ENCODE measurements around the gene ACAA2. TPM values are rescaled to one million over a fixed set of nuclear protein-coding genes. Genes with fewer than 3 reads are reported as not detected.

ACAA2 gene
- total RNA-seq, 1 experiment from 2014 or later = 18.2 TPM

- no peak overlapping the region for H3K9ac ChIP-seq (ENCODE audit: low read length)
These were observed 68.0 kb downstream of the ACAA2 start for GRCh38 chr18:49745045-49746014.

GRCh38 chr18:49744376-49745008 lies 68.8 kb downstream of the ACAA2 start:
- CTCF ChIA-PET = no interaction called here
- Histone ChIP-seq H3K4me1 (ENCODE audit: control insufficient read depth in 1 of 2, insufficient read depth in 2 of 2, low read length in 2 of 2) (no peaks in the 10 kb centered on the region), H3K36me3 (ENCODE audit: control insufficient read depth in 1 of 2, insufficient read depth in 2 of 2, low read length in 2 of 2) (no peaks in the 10 kb centered on the region), H3K9me3 (ENCODE audit: control insufficient read depth in 1 of 2, insufficient read depth in 1 of 2, low read depth in 1 of 2, low read length in 2 of 2) (no peaks in the 10 kb centered on the region; a peak in 1 of 4 replicates), H3K27me3 (ENCODE audit: insufficient read depth, low read length) (0 out of 2 replicates have a peak, but pooled peaks cover 3% of the 10 kb centered on the region), H3K79me2 (ENCODE audit: insufficient read depth, low read length) (no peaks in the 10 kb centered on the region), H4K20me1 (ENCODE audit: insufficient read depth) (no peaks in the 10 kb centered on the region), H3K9me2 (ENCODE audit: insufficient read depth) (no peaks in the 10 kb centered on the region), H3K9ac (ENCODE audit: low read length) (no peak overlapping the region), H3K27ac (ENCODE audit: low read depth, low read length) (no peak overlapping the region), H2AFZ (ENCODE audit: low read depth, low read length, poor library complexity, severe bottlenecking) (no peak overlapping the region), H3K4me2 (ENCODE audit: low read length) (no peak overlapping the region), H3K4me3 (replicated peaks in 1 of 2; ENCODE audit: low read depth in 1 of 2, low read length in 2 of 2) (no peak overlapping the region)
- intact Hi-C loops (cut with micrococcal nuclease) = no loop called here
- RAD21 ChIA-PET (ENCODE audit: low non-redundant PET in 1 of 2, low total read pairs in 2 of 2, uncharacterized antibody in 2 of 2, unreplicated experiment in 2 of 2) = no interaction called here
- no TSS peak for BruUV-seq (replicated peaks)
- DNase-seq (ENCODE audit: low read depth, low spot score) = no peak
- no peak for ATAC-seq
- POLR2A ChIA-PET = no interaction called here
- TF ChIP-seq TCF7L2 (IDR thresholded peaks at IDR 0.05; ENCODE audit: borderline replicate concordance, extremely low read depth, insufficient read depth, insufficient read length) (no peak), REST (IDR thresholded peaks at IDR 0.05; ENCODE audit: low read depth) (no peak), CTCF (IDR thresholded peaks at IDR 0.05 in 2 of 3, conservative IDR thresholded peaks at IDR 0.05 in 1 of 3; ENCODE audit: borderline replicate concordance in 1 of 3, insufficient read depth in 1 of 3, low read depth in 2 of 3, low read length in 2 of 3) (no peak), POLR2AphosphoS5 (IDR thresholded peaks at IDR 0.05; ENCODE audit: low read depth, low read length) (no peak), ATF3 (IDR thresholded peaks at IDR 0.05) (no peak), ELF1 (IDR thresholded peaks at IDR 0.05; ENCODE audit: borderline replicate concordance, low read depth) (no peak), POLR2A (IDR thresholded peaks at IDR 0.05; ENCODE audit: borderline replicate concordance, extremely low read depth, insufficient read depth, insufficient read length) (no peak)

More at GRCh38 chr18:49745045-49746014, 68.0 kb downstream of the ACAA2 start:
- ChIA-PET CTCF (no interaction called here), POLR2A (no interaction called here), RAD21 (ENCODE audit: low non-redundant PET in 1 of 2, low total read pairs in 2 of 2, uncharacterized antibody in 2 of 2, unreplicated experiment in 2 of 2) (no interaction called here)
- Histone ChIP-seq H3K79me2 (ENCODE audit: insufficient read depth, low read length) (no peaks in the 10 kb centered on the region), H3K9me3 (ENCODE audit: control insufficient read depth in 1 of 2, insufficient read depth in 1 of 2, low read depth in 1 of 2, low read length in 2 of 2) (no peaks in the 10 kb centered on the region; a peak in 1 of 4 replicates), H3K4me1 (ENCODE audit: control insufficient read depth in 1 of 2, insufficient read depth in 2 of 2, low read length in 2 of 2) (no peaks in the 10 kb centered on the region), H3K27me3 (ENCODE audit: insufficient read depth, low read length) (0 out of 2 replicates have a peak, but pooled peaks cover 3% of the 10 kb centered on the region), H3K9me2 (ENCODE audit: insufficient read depth) (no peaks in the 10 kb centered on the region), H4K20me1 (ENCODE audit: insufficient read depth) (no peaks in the 10 kb centered on the region), H3K27ac (ENCODE audit: low read depth, low read length) (no peak overlapping the region), H3K4me2 (ENCODE audit: low read length) (no peak overlapping the region), H2AFZ (ENCODE audit: low read depth, low read length, poor library complexity, severe bottlenecking) (no peak overlapping the region), H3K36me3 (ENCODE audit: control insufficient read depth in 1 of 2, insufficient read depth in 2 of 2, low read length in 2 of 2) (no peaks in the 10 kb centered on the region), H3K4me3 (replicated peaks in 1 of 2; ENCODE audit: low read depth in 1 of 2, low read length in 2 of 2) (no peak overlapping the region)
- BruUV-seq (replicated peaks) = no TSS peak
- TF ChIP-seq SRF (IDR thresholded peaks at IDR 0.05; ENCODE audit: low read depth) = no peak
- no peak for TF ChIP-seq EZH2phosphoT487 (IDR thresholded peaks at IDR 0.05; ENCODE audit: borderline replicate concordance)
- TF ChIP-seq SP1 (IDR thresholded peaks at IDR 0.05; ENCODE audit: low read depth) = no peak
- no peak for TF ChIP-seq RAD21 (IDR thresholded peaks at IDR 0.05; ENCODE audit: low read depth)
- TF ChIP-seq ATF3 (IDR thresholded peaks at IDR 0.05) = no peak
- DNase-seq (ENCODE audit: low read depth, low spot score) = no peak
- intact Hi-C loops (cut with micrococcal nuclease) = no loop called here
- ATAC-seq = no peak
